Muscle layer of colon (tissue), 2 donors: ENCODE data around the gene CCAR1.
"Not testable (repeated sequence)": the region's sequence is repeated elsewhere in the genome, so short reads cannot be mapped to it uniquely, and the experiment has no call there.

Experiments used
- H3K27ac ChIP-seq: one replicate; pipeline ENCODE4 v1.7.0; 2013; ENCODE audit warnings: low read depth, mild to moderate bottlenecking, low read length, moderate library complexity
- H3K27me3 ChIP-seq, 2 donors: one replicate each; pipeline ENCODE4 v1.7.0; 2013; ENCODE audit warnings: low read length in 2 of 2, mild to moderate bottlenecking in 2 of 2; ENCODE audit not compliant: insufficient read depth in 2 of 2, control insufficient read depth in 1 of 2
- H3K36me3 ChIP-seq: one replicate; pipeline ENCODE4 v1.7.0; 2013; ENCODE audit warnings: mild to moderate bottlenecking, low read length; ENCODE audit not compliant: insufficient read depth
- H3K4me1 ChIP-seq: one replicate; pipeline ENCODE4 v1.7.0; 2013; ENCODE audit warnings: mild to moderate bottlenecking, low read length; ENCODE audit not compliant: insufficient read depth
- H3K4me3 ChIP-seq, 2 donors: one replicate each; pipeline ENCODE4 v1.7.0; 2013; ENCODE audit warnings: low read length in 2 of 2, low read depth in 1 of 2, mild to moderate bottlenecking in 1 of 2, moderate library complexity in 1 of 2
- H3K9ac ChIP-seq: one replicate; pipeline ENCODE4 v1.7.0; 2013; ENCODE audit warnings: low read length
- H3K9me3 ChIP-seq: one replicate; pipeline ENCODE4 v1.7.0; 2013; ENCODE audit warnings: mild to moderate bottlenecking, low read length
- donor health status: abdominal sarcoma.
- donor health status: Adenocarcinoma of cecum.

CCAR1 gene

DNA sequence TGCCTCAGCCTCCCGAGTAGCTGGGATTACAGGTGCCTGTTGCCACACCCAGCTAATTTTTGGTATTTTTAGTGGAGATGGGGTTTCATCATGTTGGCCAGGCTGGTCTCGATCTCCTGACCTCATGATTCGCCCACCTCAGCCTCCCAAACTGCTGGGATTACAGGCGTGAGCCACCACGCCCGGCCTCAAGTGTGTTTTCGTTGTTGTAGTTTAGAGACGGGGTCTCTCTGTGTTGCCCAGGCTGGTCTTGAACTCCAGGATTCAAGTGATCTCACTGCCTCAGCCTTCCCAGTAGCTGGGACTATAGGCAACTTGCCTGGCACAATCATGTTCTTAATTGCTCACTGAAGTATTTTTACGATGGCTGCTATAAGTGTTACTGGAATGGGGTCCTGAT is 89.8 kb downstream of the CCAR1 start:
- H3K9ac ChIP-seq, H3K9me3 ChIP-seq, H3K27ac ChIP-seq, H3K36me3 ChIP-seq, H3K27me3 ChIP-seq, H3K4me3 ChIP-seq, H3K4me1 ChIP-seq: not testable (repeated sequence)

DNA sequence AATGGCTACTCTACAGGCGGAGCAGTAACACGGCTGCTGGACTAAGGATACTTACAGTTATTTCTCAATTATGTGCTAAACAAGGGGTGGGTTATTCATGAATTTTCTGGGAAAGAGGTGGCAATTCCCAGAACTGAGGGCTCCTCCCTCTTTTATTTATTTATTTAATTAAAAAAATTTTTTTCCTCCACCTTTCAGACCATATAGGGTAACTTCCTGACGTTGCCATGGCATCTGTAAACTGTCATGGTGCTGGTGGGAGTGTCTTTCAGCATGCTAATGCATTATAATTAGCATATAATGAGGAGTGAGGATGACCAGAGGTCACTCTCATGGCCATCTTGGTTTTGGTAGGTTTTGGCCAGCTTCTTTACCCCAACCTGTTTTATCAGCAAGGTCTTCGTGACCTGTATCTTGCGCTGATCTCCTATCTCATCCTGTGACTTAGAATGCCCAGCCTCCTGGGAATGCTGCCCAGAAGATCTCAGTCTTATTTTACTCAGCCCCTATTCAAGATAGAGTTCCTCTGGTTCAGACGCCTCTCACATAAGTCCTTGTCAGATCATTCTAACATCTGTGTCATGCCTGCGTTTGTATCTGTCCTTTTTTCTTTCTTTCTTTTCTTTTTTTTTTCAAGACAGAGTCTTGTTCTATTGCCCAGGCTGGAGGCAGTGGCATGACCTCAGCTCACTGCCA is 90.4 kb downstream of the CCAR1 start:
- H3K27ac ChIP-seq = no peak overlapping the region
- no peaks in the 10 kb centered on the region for H3K36me3 ChIP-seq
- no peak overlapping the region for H3K9ac ChIP-seq
- no peaks in the 10 kb centered on the region for H3K27me3 ChIP-seq
- H3K9me3 ChIP-seq = no peaks in the 10 kb centered on the region
- H3K4me3 ChIP-seq = no peak overlapping the region
- H3K4me1 ChIP-seq = no peaks in the 10 kb centered on the region

DNA sequence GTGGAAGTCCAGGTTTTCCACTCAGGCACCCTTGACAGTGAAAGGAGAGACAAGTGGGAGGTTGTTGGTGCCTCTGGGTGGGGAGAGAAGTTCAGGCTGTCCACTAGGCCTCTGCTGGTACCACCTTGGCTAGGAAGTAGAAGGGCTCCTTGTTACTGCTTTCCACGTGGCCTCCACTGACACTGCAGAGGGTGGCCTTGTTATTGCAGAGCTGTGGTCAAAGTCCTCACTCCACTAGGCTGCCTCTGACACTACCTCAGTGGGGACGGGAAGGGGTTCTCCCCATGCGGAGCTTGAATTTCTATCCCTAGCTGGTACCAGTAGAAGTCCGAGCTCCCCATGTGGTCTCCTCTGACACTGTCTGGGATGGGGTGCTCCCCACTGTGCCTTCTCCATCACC is 91.4 kb downstream of the CCAR1 start:
- H3K27me3 ChIP-seq = no peaks in the 10 kb centered on the region
- no peak overlapping the region for H3K4me3 ChIP-seq
- H3K36me3 ChIP-seq = no peaks in the 10 kb centered on the region
- H3K9me3 ChIP-seq = no peaks in the 10 kb centered on the region
- no peak overlapping the region for H3K27ac ChIP-seq
- H3K4me1 ChIP-seq = no peaks in the 10 kb centered on the region
- H3K9ac ChIP-seq = no peak overlapping the region

DNA sequence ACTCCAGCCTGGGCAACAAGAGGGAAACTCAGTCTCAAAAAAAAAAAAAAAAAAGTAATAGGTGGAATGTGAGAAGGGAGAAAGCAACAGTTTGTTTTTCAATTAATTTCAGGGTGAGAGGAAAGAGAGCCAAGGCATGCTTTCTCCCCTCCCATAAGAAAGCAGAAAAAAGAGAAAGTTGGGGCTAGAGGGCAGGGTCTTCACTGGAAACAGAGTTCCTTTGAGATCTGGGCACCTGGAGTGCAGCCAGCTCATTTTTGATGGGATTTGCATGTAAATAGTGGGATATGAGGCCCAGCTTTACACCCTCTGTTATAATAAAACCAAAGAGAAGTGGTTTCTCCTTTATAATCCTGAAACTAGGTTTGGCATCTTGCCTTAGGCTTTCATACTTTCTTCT is 92.5 kb downstream of the CCAR1 start:
- Histone ChIP-seq H3K4me3 (no peak overlapping the region), H3K27ac (no peak overlapping the region), H3K27me3 (no peaks in the 10 kb centered on the region), H3K4me1 (no peaks in the 10 kb centered on the region), H3K9me3 (no peaks in the 10 kb centered on the region), H3K9ac (no peak overlapping the region), H3K36me3 (no peaks in the 10 kb centered on the region)

DNA sequence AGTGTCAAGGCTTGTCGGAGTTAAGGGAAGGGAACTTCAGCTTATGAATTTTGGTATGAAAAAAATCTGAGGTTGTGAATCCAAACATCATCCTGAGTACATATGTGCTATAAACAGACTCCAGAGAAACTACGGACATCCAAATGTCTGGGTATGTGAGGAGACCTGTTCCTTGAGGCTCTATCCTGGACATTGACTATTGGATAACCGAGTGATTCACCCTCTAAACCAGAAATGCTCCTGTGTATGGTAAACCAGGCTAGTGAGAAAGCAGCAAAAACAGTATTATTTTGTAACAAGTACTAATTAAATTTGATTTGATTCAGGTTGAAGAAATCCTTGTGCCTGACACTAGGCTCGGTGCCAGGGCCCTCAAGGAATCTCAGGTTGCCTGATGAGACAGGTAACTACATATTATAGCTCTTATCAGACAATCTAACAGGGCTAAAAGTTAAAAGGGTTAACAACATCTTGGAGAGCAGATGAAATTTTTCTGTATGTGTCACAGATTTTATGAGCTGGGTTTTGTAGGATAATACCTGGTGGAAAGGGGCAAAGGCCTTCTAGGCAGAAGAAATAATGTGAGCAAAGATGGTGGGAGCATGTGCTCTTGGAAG is 95.9 kb downstream of the CCAR1 start:
- Histone ChIP-seq H3K9ac (no peak overlapping the region), H3K9me3 (no peaks in the 10 kb centered on the region), H3K27ac (no peak overlapping the region), H3K4me1 (no peaks in the 10 kb centered on the region), H3K36me3 (no peaks in the 10 kb centered on the region), H3K27me3 (no peaks in the 10 kb centered on the region), H3K4me3 (no peak overlapping the region)

DNA sequence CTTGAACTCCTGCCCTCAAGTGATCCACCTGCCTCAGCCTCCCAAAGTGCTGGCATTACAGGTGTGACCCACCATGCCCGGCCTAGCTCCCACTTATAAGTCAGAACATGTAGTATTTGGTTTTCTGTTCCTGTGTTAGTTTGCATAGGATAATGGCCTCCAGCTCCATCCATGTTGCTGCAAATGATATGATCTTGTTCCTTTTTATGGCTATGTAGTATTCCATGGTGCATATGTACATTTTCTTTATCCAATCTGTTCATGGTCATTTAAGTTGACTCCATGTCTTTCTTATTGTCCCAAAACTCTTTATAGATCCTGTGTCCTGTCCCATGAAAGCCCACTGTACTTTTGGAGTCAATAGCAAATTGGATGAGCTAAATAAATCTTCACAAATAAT is 99.3 kb downstream of the CCAR1 start:
- not testable (repeated sequence) for H3K4me1 ChIP-seq, H3K9me3 ChIP-seq, H3K4me3 ChIP-seq, H3K9ac ChIP-seq, H3K27ac ChIP-seq, H3K36me3 ChIP-seq, H3K27me3 ChIP-seq

DNA sequence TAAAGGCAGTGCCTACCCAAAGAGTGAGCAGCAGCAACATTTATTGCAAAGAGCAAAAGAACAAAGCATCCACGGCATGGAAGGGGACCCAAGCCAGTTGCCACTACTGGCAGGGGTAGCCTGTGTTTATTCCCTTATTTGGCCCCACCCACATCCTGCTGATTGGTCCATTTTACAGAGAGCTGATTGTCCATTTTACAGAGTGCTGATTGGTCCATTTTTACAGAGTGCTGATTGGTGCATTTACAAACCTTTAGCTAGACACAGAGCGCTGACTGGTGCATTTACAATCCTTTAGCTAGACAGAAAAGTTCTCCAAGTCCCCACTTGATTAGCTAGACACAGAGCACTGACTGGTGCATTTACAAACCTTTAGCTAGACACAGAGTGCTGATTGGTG is 101.6 kb downstream of the CCAR1 start:
- H3K9me3 ChIP-seq, H3K36me3 ChIP-seq, H3K27me3 ChIP-seq, H3K9ac ChIP-seq, H3K4me1 ChIP-seq, H3K4me3 ChIP-seq, H3K27ac ChIP-seq: not testable (repeated sequence)

DNA sequence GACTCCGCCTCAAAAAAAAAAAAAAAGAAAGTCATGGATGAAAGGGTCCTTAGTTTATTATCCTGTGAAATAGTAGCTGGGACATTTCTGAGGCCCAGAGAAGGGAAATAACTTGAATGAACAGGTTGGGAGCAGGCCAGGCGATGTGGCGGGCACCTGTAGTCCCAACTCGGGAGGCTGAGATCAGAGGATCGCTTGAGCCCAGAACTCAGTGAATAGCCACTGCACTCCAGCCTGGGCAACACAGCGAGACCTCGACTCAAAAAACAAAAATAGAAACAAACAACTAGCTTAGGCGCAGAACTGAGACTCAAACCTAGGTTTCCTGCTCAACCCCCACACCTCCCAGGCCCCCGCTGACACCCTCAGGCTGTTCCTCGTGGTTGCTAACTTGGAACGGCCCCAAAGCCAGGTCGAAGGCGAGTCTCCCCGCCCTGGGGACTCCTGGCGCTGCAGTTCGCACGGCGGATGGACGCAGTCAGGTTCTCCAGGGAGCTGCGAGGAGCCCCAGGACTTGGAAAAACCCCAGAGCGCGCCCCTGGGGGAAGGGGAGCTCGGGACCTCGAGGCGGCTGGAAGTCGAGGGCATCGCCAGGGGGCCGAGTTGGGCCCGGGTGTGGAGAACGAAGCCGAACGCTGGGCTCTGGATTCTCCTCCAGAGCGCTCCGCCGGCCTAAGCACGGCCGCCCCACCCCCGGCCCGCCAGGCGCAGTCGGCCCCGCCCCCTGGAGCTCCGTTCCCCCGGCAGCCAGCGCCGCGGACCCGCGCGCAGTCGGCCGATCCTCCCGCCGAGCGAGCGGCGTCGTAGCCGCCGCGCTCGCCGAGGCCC is 105.9 kb downstream of the CCAR1 start, which contains the start of gene STOX1:
TSS of gene STOX1 (plus strand) at position 768 of the 828 bp plus-strand sequence. CDS start 93 bp downstream, outside the sequence.
- H3K36me3 ChIP-seq = no peaks in the 10 kb centered on the region
- peak within 1 kb of the TSS; percentile 72 for H3K27ac ChIP-seq
- peak within 1 kb of the TSS; percentile 73 to 85 for H3K4me3 ChIP-seq
- peaks cover 5% of the 10 kb centered on the region for H3K4me1 ChIP-seq
- H3K9ac ChIP-seq = no peak within 1 kb of the TSS
- no peaks in the 10 kb centered on the region for H3K27me3 ChIP-seq
- H3K9me3 ChIP-seq = no peaks in the 10 kb centered on the region

DNA sequence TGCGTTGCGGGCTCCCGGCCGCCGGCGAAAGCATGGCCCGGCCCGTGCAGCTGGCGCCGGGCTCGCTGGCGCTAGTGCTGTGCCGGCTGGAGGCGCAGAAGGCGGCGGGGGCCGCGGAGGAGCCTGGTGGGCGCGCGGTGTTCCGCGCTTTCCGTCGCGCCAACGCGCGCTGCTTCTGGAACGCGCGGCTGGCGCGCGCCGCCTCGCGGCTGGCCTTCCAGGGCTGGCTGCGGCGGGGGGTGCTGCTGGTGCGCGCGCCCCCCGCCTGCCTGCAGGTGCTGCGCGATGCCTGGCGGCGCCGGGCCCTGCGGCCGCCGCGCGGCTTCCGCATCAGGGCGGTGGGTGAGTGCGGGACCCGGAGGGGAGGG is 106.5 kb downstream of the CCAR1 start:
- H3K4me3 ChIP-seq = peak overlapping the region in 1 of 2 donors; percentile 85
- H3K27ac ChIP-seq, H3K4me1 ChIP-seq: not testable (repeated sequence)

DNA sequence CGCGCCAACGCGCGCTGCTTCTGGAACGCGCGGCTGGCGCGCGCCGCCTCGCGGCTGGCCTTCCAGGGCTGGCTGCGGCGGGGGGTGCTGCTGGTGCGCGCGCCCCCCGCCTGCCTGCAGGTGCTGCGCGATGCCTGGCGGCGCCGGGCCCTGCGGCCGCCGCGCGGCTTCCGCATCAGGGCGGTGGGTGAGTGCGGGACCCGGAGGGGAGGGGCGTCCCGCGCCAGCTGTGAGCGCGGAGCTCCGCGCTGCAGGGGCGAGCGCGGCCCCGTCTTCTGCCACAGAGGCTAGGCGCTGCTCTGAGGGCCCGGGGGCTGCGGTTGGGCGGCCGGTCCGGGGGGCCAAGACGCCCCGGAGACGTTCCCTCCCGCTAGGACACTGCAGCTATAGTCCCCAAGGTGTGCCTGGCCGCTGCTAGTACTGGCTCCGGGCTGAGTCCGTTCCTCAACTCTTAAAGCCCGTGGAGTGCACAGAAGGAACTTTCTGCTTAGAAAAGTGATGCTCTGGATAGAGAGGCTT is 107.1 kb downstream of the CCAR1 start:
- not testable (repeated sequence) for H3K27me3 ChIP-seq, H3K36me3 ChIP-seq, H3K9me3 ChIP-seq, H3K4me1 ChIP-seq, H3K9ac ChIP-seq, H3K4me3 ChIP-seq, H3K27ac ChIP-seq

More for the DNA sequence above, 106.5 kb downstream of the CCAR1 start:
- not testable (repeated sequence) for H3K27me3 ChIP-seq, H3K9me3 ChIP-seq, H3K9ac ChIP-seq, H3K36me3 ChIP-seq

DNA sequence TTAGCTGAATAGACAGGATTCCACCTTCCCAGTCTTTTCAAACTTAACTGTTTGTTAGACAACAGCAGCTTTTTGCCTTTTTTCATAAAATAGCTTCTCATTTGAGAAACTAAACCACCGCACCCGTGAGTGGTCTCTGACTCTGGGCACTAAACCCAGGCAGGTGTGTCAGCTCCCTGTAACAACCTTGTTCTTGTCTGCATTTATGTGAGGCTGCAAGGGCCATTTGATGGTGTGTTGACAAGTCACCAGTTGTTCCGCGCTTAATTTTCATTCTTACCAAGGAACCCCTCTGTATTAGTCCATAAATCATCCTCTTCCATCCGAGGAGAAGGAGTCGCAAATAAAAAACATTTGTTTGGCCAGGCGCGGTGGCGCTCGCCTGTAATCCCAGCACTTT is 107.8 kb downstream of the CCAR1 start:
- Histone ChIP-seq H3K9me3 (no peaks in the 10 kb centered on the region), H3K36me3 (no peaks in the 10 kb centered on the region), H3K4me3 (no peak overlapping the region), H3K4me1 (peaks cover 5% of the 10 kb centered on the region), H3K27ac (no peak overlapping the region), H3K27me3 (no peaks in the 10 kb centered on the region), H3K9ac (no peak overlapping the region)
